GM12878 (cell line): ENCODE measurements around the gene RFX3. TPM values are rescaled to one million over a fixed set of nuclear protein-coding genes. Genes with fewer than 3 reads are reported as not detected.

Experiments
- ATAC-seq: fragments of 200-7000 bp; cut with Tn5 transposase; 3 replicates; pipeline ENCODE4 v1.9.1; 2020; ENCODE audit warnings: mild to moderate bottlenecking, moderate library complexity
- BruUV-seq: library from RNA; stranded (reverse); fragments of 400-500 nt; replicated peaks from 2 replicates; lab custom pipeline; 2021; lab: Mats Ljungman, UMichigan
- CTCF ChIA-PET: fragments of 300-600 bp; sonication (Branson Sonifier 250); formaldehyde crosslinking; extraction: SDS; loops from one replicate; lab custom pipeline; 2021; ENCODE audit warnings: inconsistent platforms; lab: Yijun Ruan, JAX
- POLR2A ChIA-PET: fragments of 350-600 bp; formaldehyde crosslinking; extraction: SDS; loops from one replicate; lab custom pipeline; 2021; ENCODE audit warnings: inconsistent platforms; lab: Charles Lee
- RAD21 ChIA-PET: fragments of 300-600 bp; sonication (Branson Sonifier 250); formaldehyde crosslinking; loops from one replicate; lab custom pipeline; 2023; ENCODE audit warnings: antibody characterized with exemption; ENCODE audit not compliant: unreplicated experiment; lab: Charles Lee
- SMC1A ChIA-PET: fragments of 300-600 bp; sonication (Branson Sonifier 250); formaldehyde crosslinking; loops from one replicate; lab custom pipeline; 2023; ENCODE audit not compliant: unreplicated experiment, uncharacterized antibody; lab: Charles Lee
- DNase-seq: peaks from one replicate; pipeline ENCODE4 v3.0.0-alpha.2; 2011; ENCODE audit warnings: low read depth, low spot score
- FAIRE-seq: peaks from 3 replicates; lab custom pipeline; 2011; peaks lifted over from hg19 to GRCh38; lab: Jason Lieb, UNC
- H2AFZ ChIP-seq: 2 replicates; pipeline ENCODE4 v1.6.0; 2011; ENCODE audit warnings: low read depth, low read length, control low read depth; ENCODE audit not compliant: control insufficient read depth
- H3K27ac ChIP-seq: 2 replicates; pipeline ENCODE4 v1.5.1; 2011; ENCODE audit warnings: control low read depth; ENCODE audit not compliant: control insufficient read depth, insufficient read depth
- H3K27me3 ChIP-seq, 2 experiments: replicated peaks in 1 of 2; 2 replicates each; pipeline versions ENCODE4 v1.6.0 to v1.6.1; 2011; ENCODE audit warnings: low read length in 1 of 2; ENCODE audit not compliant: control insufficient read depth in 2 of 2, insufficient read depth in 2 of 2
- H3K36me3 ChIP-seq, 2 experiments: 2 replicates each; pipeline ENCODE4 v1.5.1; 2011; ENCODE audit warnings: low read length in 1 of 2; ENCODE audit not compliant: control insufficient read depth in 2 of 2, insufficient read depth in 2 of 2
- H3K4me1 ChIP-seq: 2 replicates; pipeline ENCODE4 v1.6.1; 2011; ENCODE audit warnings: mild to moderate bottlenecking, low read length, moderate library complexity, mixed read lengths; ENCODE audit not compliant: control insufficient read depth, insufficient read depth
- H3K4me2 ChIP-seq: 2 replicates; pipeline ENCODE4 v1.6.0; 2011; ENCODE audit warnings: control low read depth; ENCODE audit not compliant: control insufficient read depth, insufficient read depth
- H3K4me3 ChIP-seq: fragments of 200-600 bp; sonication (generic); 2 replicates; pipeline ENCODE4 v1.5.1; 2016
- H3K79me2 ChIP-seq: 2 replicates; pipeline ENCODE4 v1.6.0; 2011; ENCODE audit warnings: low read length; ENCODE audit not compliant: control insufficient read depth, insufficient read depth
- H3K9ac ChIP-seq: 2 replicates; pipeline ENCODE4 v1.8.0; 2011; ENCODE audit warnings: low read length, control low read depth, mixed read lengths; ENCODE audit not compliant: control insufficient read depth, insufficient read depth
- H3K9me3 ChIP-seq: replicated peaks from 3 replicates; pipeline ENCODE4 v1.5.1; 2011; ENCODE audit warnings: mild to moderate bottlenecking, low read length; ENCODE audit not compliant: control insufficient read depth, insufficient read depth
- H4K20me1 ChIP-seq: 2 replicates; pipeline ENCODE4 v1.6.0; 2011; ENCODE audit not compliant: control insufficient read depth, insufficient read depth
- KDM1A ChIP-seq: fragments of 200-600 bp; sonication (generic); IDR thresholded peaks from 2 replicates; pipeline ENCODE4 v1.6.1; 2016; ENCODE audit warnings: borderline replicate concordance
- LARP7 ChIP-seq: fragments of 450-650 bp; IDR thresholded peaks from 2 replicates; pipeline ENCODE4 v1.6.1; 2017; ENCODE audit warnings: mild to moderate bottlenecking
- MEF2B ChIP-seq: fragments of 450-650 bp; IDR thresholded peaks from 2 replicates; pipeline ENCODE4 v1.6.1; 2018; ENCODE audit warnings: mild to moderate bottlenecking, moderate library complexity; ENCODE audit not compliant: partially characterized antibody, poor library complexity, severe bottlenecking
- MYC ChIP-seq: IDR thresholded peaks from 2 replicates; pipeline ENCODE4 v1.6.1; 2011; ENCODE audit warnings: mild to moderate bottlenecking, low read length, moderate library complexity, inconsistent platforms; ENCODE audit not compliant: insufficient read depth, insufficient replicate concordance, insufficient read length, severe bottlenecking
- RBBP5 ChIP-seq: fragments of 200-600 bp; sonication (generic); conservative IDR thresholded peaks from 2 replicates; pipeline ENCODE4 v1.6.1; 2016
- SP1 ChIP-seq: IDR thresholded peaks from one replicate; pipeline ENCODE4 v1.6.1; 2011; ENCODE audit warnings: low read depth, low read length
- TAF1 ChIP-seq: IDR thresholded peaks from 2 replicates; pipeline ENCODE4 v1.6.1; 2011; ENCODE audit warnings: mild to moderate bottlenecking, low read depth, low read length, borderline replicate concordance
- TCF3 ChIP-seq: IDR thresholded peaks from 2 replicates; pipeline ENCODE4 v1.6.1; 2012; ENCODE audit warnings: low read depth, mild to moderate bottlenecking, low read length, borderline replicate concordance; ENCODE audit not compliant: insufficient read depth
- ZNF622 ChIP-seq: fragments of 450-650 bp; IDR thresholded peaks from 2 replicates; pipeline ENCODE4 v1.6.1; 2017; ENCODE audit warnings: mild to moderate bottlenecking, inconsistent platforms
- WGBS: methylation state at CpG from one replicate; pipeline ENCODE4 v1.1.6; 2016; ENCODE audit warnings: low lambda C conversion rate; ENCODE audit not compliant: insufficient replicate concordance, insufficient coverage; ENCODE audit errors: missing lambda C conversion rate; 5-methylcytosine and 5-hydroxymethylcytosine counted together
- in situ Hi-C: fragments of 300-500 bp; cut with MboI; formaldehyde crosslinking; loops from 9 replicates; pipeline ENCODE4 v1.14.3; 2018; ENCODE audit warnings: mixed read lengths
- intact Hi-C: fragments of 100-400 bp; cut with micrococcal nuclease; formaldehyde crosslinking; loops from one replicate; pipeline ENCODE4 v1.14.2; 2022; ENCODE audit not compliant: unreplicated experiment
- polyA plus RNA-seq, 11 experiments: library from polyadenylated mRNA; depleted of rRNA in 4 of 11; unstranded in 6 of 11; stranded (reverse) in 5 of 11; fragments of >200 nt; fragmentation: Nextera tagmentation in 4 of 11; fragmentation: Illumina TruSeq in 1 of 11; extraction: Ambion mirVana in 4 of 11; extraction: Trizol in 1 of 11; gene quantifications; 1 replicate in 1 of 11; 2 replicates in 10 of 11; pipeline versions ENCODE4 v1.2.1 to v1.2.3, GENCODE V29; 2011 to 2016; ENCODE audit warnings: inconsistent platforms in 2 of 11, missing spikeins in 2 of 11, low read depth in 1 of 11
- total RNA-seq, 4 experiments: library from RNA; depleted of rRNA in 3 of 4; stranded (reverse); fragments of >200 nt in 3 of 4; fragmentation: Illumina TruSeq in 1 of 4; extraction: Trizol in 1 of 4; gene quantifications; 2 replicates each; pipeline versions ENCODE4 v1.2.1 to v1.2.3, GENCODE V29; 2013 to 2021
- TF ChIP-seq, protein P1 (sequence below): fragments of 150-350 bp; IDR thresholded peaks from 2 replicates; pipeline ENCODE4 v1.6.1; 2016; ENCODE audit warnings: low read depth, low read length
- TF ChIP-seq, protein P2 (sequence below): IDR thresholded peaks from 2 replicates; pipeline ENCODE4 v1.6.1; 2012; ENCODE audit warnings: mild to moderate bottlenecking, low read depth, low read length

RFX3 gene
- total and polyA plus RNA-seq, 10 of the 15 experiments (the other 5 are each of a cell fraction or from before 2014, with no cell fraction given) = 1.2 to 26.4 (median 6.7) TPM

- in situ Hi-C loops = no loop called here
- ChIA-PET SMC1A (no interaction called here), RAD21 (no interaction called here)
- no peak overlapping the region for H3K27ac ChIP-seq
- no peaks in the 10 kb centered on the region for H3K4me1 ChIP-seq
- H3K79me2 ChIP-seq = no peaks in the 10 kb centered on the region
- TF ChIP-seq MEF2B (no peak), SP1 (no peak), TCF3 (no peak), LARP7 (no peak), KDM1A (no peak), RBBP5 (no peak)
- TF ChIP-seq, all 136 proteins: peak for 0
- ChIA-PET POLR2A (no interaction called here), CTCF (no interaction called here)
- peaks cover 7 to 9% of the 10 kb centered on the region in 2 experiments for H3K27me3 ChIP-seq
- ATAC-seq = no peak
- WGBS = 0% methylated on average over 4 of the region's 4 CpGs
- no peak overlapping the region for H3K4me2 ChIP-seq
- no TSS peak for BruUV-seq
- H3K4me3 ChIP-seq = no peak overlapping the region
- no peak for FAIRE-seq
- no peaks in the 10 kb centered on the region for H3K9me3 ChIP-seq
- intact Hi-C loops = no loop called here
- no peak overlapping the region for H2AFZ ChIP-seq
- DNase-seq = no peak
- no peak overlapping the region for H3K9ac ChIP-seq
- no peaks in the 10 kb centered on the region for H4K20me1 ChIP-seq
- no peaks in the 10 kb centered on the region for H3K36me3 ChIP-seq
These were observed 348.5 kb downstream of the RFX3 start for GRCh38 chr9:3177146-3177761.

- Histone ChIP-seq H3K9ac (no peak overlapping the region), H4K20me1 (no peaks in the 10 kb centered on the region), H3K36me3 (no peaks in the 10 kb centered on the region), H3K27ac (no peak overlapping the region), H3K4me2 (no peak overlapping the region), H2AFZ (no peak overlapping the region), H3K4me3 (no peak overlapping the region), H3K79me2 (no peaks in the 10 kb centered on the region), H3K4me1 (no peaks in the 10 kb centered on the region), H3K9me3 (no peaks in the 10 kb centered on the region), H3K27me3 (no peaks in the 10 kb centered on the region; a peak in 2 of 4 replicates)
- RAD21 ChIA-PET = no interaction called here
- WGBS = 33% methylated on average over 4 of the region's 4 CpGs
- DNase-seq (no peak), ATAC-seq (no peak), FAIRE-seq (no peak)
- intact Hi-C loops (no loop called here), in situ Hi-C loops (no loop called here)
- CTCF ChIA-PET = no interaction called here
- no TSS peak for BruUV-seq
- POLR2A ChIA-PET = no interaction called here
- SMC1A ChIA-PET = interaction anchor here (0.9 kb wide), 1 partner anchor 21 kb away, joined by 4 read pairs; no protein-coding TSS in a partner anchor
- no peak for TF ChIP-seq ZNF622
- no peak for TF ChIP-seq MYC
- TF ChIP-seq, protein P1, sequence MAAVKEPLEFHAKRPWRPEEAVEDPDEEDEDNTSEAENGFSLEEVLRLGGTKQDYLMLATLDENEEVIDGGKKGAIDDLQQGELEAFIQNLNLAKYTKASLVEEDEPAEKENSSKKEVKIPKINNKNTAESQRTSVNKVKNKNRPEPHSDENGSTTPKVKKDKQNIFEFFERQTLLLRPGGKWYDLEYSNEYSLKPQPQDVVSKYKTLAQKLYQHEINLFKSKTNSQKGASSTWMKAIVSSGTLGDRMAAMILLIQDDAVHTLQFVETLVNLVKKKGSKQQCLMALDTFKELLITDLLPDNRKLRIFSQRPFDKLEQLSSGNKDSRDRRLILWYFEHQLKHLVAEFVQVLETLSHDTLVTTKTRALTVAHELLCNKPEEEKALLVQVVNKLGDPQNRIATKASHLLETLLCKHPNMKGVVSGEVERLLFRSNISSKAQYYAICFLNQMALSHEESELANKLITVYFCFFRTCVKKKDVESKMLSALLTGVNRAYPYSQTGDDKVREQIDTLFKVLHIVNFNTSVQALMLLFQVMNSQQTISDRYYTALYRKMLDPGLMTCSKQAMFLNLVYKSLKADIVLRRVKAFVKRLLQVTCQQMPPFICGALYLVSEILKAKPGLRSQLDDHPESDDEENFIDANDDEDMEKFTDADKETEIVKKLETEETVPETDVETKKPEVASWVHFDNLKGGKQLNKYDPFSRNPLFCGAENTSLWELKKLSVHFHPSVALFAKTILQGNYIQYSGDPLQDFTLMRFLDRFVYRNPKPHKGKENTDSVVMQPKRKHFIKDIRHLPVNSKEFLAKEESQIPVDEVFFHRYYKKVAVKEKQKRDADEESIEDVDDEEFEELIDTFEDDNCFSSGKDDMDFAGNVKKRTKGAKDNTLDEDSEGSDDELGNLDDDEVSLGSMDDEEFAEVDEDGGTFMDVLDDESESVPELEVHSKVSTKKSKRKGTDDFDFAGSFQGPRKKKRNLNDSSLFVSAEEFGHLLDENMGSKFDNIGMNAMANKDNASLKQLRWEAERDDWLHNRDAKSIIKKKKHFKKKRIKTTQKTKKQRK = no peak
- TF ChIP-seq, protein P2, sequence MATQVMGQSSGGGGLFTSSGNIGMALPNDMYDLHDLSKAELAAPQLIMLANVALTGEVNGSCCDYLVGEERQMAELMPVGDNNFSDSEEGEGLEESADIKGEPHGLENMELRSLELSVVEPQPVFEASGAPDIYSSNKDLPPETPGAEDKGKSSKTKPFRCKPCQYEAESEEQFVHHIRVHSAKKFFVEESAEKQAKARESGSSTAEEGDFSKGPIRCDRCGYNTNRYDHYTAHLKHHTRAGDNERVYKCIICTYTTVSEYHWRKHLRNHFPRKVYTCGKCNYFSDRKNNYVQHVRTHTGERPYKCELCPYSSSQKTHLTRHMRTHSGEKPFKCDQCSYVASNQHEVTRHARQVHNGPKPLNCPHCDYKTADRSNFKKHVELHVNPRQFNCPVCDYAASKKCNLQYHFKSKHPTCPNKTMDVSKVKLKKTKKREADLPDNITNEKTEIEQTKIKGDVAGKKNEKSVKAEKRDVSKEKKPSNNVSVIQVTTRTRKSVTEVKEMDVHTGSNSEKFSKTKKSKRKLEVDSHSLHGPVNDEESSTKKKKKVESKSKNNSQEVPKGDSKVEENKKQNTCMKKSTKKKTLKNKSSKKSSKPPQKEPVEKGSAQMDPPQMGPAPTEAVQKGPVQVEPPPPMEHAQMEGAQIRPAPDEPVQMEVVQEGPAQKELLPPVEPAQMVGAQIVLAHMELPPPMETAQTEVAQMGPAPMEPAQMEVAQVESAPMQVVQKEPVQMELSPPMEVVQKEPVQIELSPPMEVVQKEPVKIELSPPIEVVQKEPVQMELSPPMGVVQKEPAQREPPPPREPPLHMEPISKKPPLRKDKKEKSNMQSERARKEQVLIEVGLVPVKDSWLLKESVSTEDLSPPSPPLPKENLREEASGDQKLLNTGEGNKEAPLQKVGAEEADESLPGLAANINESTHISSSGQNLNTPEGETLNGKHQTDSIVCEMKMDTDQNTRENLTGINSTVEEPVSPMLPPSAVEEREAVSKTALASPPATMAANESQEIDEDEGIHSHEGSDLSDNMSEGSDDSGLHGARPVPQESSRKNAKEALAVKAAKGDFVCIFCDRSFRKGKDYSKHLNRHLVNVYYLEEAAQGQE = no peak
- no peak for TF ChIP-seq TAF1
These were observed 352.4 kb downstream of the RFX3 start for GRCh38 chr9:3173374-3173773.
